Measurements from ENCODE around the gene DMXL1.
A peak's percentile ranks its signal among the peaks of the same experiment; 100 is the strongest.

The DMXL1 gene

GRCh38 chr5:119270121-119270565, 199.3 kb downstream of the DMXL1 start:
- DNase-seq: no peak

GRCh38 chr5:119270960-119271757, 200.3 kb downstream of the DMXL1 start:
- DNase-seq: no peak

GRCh38 chr5:119271758-119272730, 201.2 kb downstream of the DMXL1 start:
- no peak for DNase-seq

GRCh38 chr5:119273391-119273839, 202.5 kb downstream of the DMXL1 start:
- no peak for DNase-seq

- DNase-seq: no peak
Observed at GRCh38 chr5:119274030-119274766, 203.3 kb downstream of the DMXL1 start.

GRCh38 chr5:119274767-119275130, 203.9 kb downstream of the DMXL1 start:
- DNase-seq: peak; percentile 62

GRCh38 chr5:119275146-119275545, 204.3 kb downstream of the DMXL1 start:
- peak; percentile 26 for DNase-seq

- no peak for DNase-seq
Observed at GRCh38 chr5:119275601-119276173, 204.8 kb downstream of the DMXL1 start.

- no peak for DNase-seq
Observed at GRCh38 chr5:119276978-119277377, 206.1 kb downstream of the DMXL1 start.

- no peak for DNase-seq
Observed at GRCh38 chr5:119279093-119279492, 208.2 kb downstream of the DMXL1 start.

GRCh38 chr5:119280380-119280779, 209.5 kb downstream of the DMXL1 start:
- no peak for DNase-seq

GRCh38 chr5:119282628-119283027, 211.7 kb downstream of the DMXL1 start:
- no peak for DNase-seq

- no peak for DNase-seq
Observed at GRCh38 chr5:119284031-119284430, 213.1 kb downstream of the DMXL1 start.

- DNase-seq: peak; percentile 61
Observed at GRCh38 chr5:119285070-119285916, 214.4 kb downstream of the DMXL1 start.

GRCh38 chr5:119286511-119287488, 215.9 kb downstream of the DMXL1 start:
- DNase-seq: no peak

- no peak for DNase-seq
Observed at GRCh38 chr5:119287547-119288111, 216.7 kb downstream of the DMXL1 start.

- DNase-seq: no peak
Observed at GRCh38 chr5:119288379-119289033, 217.6 kb downstream of the DMXL1 start.

- no peak for DNase-seq
Observed at GRCh38 chr5:119289438-119290044, 218.7 kb downstream of the DMXL1 start.

GRCh38 chr5:119290161-119290569, 219.3 kb downstream of the DMXL1 start:
- no peak for DNase-seq
